ENCODE results near the gene PGAP6. TPM values are rescaled to one million over a fixed set of nuclear protein-coding genes. Genes with fewer than 3 reads are reported as not detected.

The PGAP6 gene
- total RNA-seq, 4 donors from 2014 or later, result 19.9 to 47.6 (median 24.3) TPM

DNA sequence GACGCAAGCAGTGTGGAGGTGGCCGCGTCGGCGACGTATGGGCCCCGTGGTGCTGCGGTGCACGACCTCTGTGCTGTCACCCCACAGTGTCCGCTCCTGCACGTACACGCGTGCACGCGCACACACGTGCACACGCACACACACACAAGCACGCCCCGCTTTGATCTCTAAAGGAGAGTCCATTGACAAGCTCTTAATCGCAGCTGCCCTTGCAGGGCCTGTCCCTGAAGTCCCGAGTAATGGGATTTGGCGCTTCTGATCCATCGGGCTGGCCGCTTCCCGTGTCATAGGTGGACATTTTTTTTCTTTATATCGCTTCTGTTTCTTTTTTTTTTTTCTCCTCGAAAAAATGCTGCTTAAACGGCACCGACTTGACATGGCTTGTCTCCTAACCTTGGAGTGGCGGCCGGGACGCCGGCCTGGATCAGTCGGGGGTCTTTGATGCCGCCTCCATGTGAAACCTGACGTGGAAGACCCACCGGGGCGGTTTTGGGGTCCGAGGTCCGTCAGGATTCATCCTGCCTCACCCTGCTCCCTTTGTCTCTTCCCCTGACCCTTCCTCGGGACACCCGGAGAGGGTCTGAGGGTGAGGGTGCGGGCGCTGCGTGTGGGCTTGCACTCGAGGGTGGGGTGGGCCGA is 21.0 kb downstream of the PGAP6 start:
- H3K36me3 ChIP-seq, result no peaks in the 10 kb centered on the region
- no peak for ATAC-seq
- no peaks in the 10 kb centered on the region for H3K9me3 ChIP-seq
- H3K27me3 ChIP-seq, result peaks cover 38% of the 10 kb centered on the region
- no peak overlapping the region for H3K27ac ChIP-seq
- TF ChIP-seq POLR2A (IDR thresholded peaks at IDR 0.05) (no peak), EP300 (IDR thresholded peaks at IDR 0.05) (no peak), POLR2AphosphoS5 (IDR thresholded peaks at IDR 0.05) (no peak)
- TF ChIP-seq, protein P1, sequence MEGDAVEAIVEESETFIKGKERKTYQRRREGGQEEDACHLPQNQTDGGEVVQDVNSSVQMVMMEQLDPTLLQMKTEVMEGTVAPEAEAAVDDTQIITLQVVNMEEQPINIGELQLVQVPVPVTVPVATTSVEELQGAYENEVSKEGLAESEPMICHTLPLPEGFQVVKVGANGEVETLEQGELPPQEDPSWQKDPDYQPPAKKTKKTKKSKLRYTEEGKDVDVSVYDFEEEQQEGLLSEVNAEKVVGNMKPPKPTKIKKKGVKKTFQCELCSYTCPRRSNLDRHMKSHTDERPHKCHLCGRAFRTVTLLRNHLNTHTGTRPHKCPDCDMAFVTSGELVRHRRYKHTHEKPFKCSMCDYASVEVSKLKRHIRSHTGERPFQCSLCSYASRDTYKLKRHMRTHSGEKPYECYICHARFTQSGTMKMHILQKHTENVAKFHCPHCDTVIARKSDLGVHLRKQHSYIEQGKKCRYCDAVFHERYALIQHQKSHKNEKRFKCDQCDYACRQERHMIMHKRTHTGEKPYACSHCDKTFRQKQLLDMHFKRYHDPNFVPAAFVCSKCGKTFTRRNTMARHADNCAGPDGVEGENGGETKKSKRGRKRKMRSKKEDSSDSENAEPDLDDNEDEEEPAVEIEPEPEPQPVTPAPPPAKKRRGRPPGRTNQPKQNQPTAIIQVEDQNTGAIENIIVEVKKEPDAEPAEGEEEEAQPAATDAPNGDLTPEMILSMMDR (IDR thresholded peaks at IDR 0.05), result no peak
- 80 to 100% methylated on average over 1 to 10 of the region's 47 CpGs for WGBS, 2 donors (ENCODE audit: low coverage in 1 of 2)
- H3K4me1 ChIP-seq, result peaks cover 0 to 8% (median 0%) of the 10 kb centered on the region in 3 donors
- no peak overlapping the region for H3K4me3 ChIP-seq

DNA sequence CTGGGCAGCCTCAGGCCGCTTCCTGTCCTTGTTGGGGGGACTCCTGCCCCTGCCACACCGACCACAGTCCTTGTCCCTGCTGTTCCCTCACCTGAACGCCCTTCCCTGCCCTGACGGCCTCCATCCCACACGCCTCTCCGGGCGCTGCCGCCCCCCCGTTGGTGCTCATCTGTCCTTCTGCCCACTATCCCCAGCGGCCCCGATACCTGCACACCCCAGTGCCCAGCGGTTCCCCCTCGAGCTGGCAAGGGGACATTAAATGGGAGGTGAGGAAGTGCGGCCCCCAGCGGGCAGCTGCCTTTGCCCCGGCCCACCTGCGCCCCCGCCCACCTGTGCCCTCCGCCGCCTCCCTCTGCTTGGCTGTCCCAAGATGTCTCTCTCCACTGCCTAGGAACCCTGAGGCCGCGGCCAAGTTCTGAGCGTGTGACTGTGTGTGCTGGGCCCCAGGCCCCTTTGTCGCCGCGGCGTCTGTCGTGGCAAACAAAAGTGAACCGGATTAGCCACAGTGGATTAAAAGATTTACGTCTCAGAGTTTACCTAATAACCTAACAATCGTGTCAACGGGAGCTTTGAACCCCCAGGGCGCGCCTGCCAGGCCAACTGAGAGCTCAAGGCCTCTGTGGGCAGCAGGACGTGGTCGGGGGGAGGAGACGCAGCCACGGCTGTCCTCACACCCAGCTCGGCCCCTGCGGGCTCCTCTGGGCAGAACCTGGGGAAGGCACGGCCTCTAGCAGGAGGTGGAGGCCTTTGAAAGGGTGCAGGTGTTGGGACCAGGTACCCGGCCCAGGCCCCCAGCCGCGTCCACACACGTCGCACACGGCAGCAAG is 21.7 kb downstream of the PGAP6 start:
- ATAC-seq, result no peak
- no peaks in the 10 kb centered on the region for H3K9me3 ChIP-seq
- no peak overlapping the region for H3K27ac ChIP-seq
- no peaks in the 10 kb centered on the region for H3K36me3 ChIP-seq
- H3K4me1 ChIP-seq, result peaks cover 0 to 8% (median 0%) of the 10 kb centered on the region in 3 donors
- no peak overlapping the region for H3K4me3 ChIP-seq
- WGBS, 2 donors (ENCODE audit: low coverage in 1 of 2), result 85 to 97% methylated on average over 6 to 11 of the region's 47 CpGs
- H3K27me3 ChIP-seq, result peaks cover 37% of the 10 kb centered on the region
- TF ChIP-seq, protein P1 (IDR thresholded peaks at IDR 0.05), result no peak
- no peak for TF ChIP-seq POLR2A (IDR thresholded peaks at IDR 0.05)
- TF ChIP-seq EP300 (IDR thresholded peaks at IDR 0.05), result no peak
- no peak for TF ChIP-seq POLR2AphosphoS5 (IDR thresholded peaks at IDR 0.05)

DNA sequence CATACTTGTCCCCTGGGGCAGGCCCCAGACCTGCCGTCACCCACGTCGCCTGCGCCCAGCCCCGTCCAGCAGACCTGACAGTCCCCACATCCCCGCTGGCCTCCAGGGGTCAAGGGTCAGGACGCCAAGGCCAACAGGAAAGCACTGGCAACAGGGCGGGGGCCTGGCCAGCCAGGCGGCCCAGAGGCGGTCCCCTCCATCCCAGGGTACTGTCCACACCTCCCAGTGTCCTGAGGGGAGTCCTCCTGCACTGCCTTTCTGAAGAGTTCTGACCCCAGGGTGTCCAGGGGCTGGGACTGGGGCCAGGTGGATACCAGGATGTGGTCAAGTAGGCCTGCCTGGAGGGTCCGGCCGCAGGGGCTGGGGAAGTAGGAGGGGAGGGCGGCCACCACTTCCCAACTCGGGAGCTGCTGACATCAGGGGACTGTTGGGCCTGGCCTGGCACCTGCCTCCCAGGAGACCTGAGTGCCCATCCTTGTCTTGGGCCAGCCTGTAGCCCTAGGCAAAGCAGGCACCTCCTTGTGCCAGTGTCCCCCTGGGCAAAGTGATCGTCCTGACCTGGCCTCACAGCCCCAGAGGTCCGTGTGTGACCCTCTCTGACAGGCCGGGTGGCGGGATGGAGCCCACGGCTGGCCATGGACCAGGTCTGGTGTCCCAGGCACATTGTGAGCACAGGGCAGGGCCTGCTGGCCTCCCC is 22.6 kb downstream of the PGAP6 start:
- Histone ChIP-seq H3K4me1 (peaks cover 0 to 8% (median 0%) of the 10 kb centered on the region in 3 donors), H3K36me3 (no peaks in the 10 kb centered on the region), H3K4me3 (no peak overlapping the region), H3K27ac (no peak overlapping the region), H3K9me3 (no peaks in the 10 kb centered on the region), H3K27me3 (peaks cover 28% of the 10 kb centered on the region)
- no peak for ATAC-seq
- WGBS, 2 donors (ENCODE audit: low coverage in 1 of 2), result 55 to 80% methylated on average over 1 to 3 of the region's 19 CpGs
- no peak for TF ChIP-seq POLR2A (IDR thresholded peaks at IDR 0.05)
- TF ChIP-seq, protein P1 (IDR thresholded peaks at IDR 0.05), result no peak
- no peak for TF ChIP-seq POLR2AphosphoS5 (IDR thresholded peaks at IDR 0.05)
- no peak for TF ChIP-seq EP300 (IDR thresholded peaks at IDR 0.05)

DNA sequence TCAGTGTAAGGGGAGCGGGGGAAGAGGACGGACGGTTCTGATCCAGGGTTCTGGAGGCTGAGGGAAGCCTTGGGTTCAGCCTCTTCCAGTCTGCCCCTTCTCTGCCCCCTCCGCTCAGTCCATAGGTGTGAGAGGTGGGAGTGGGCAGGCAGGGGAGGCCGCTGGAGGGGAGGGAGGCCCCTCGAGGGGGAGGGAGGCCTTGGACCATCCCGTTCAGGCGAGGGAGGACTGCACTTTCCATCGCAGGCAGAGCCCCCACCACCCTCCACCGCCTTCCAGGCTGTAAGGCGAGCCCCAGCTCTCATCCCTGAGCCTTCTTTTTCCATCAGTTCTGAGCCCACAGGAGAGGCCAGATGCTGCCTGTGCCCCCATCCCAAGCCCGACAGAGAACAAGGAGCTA is 25.0 kb downstream of the PGAP6 start:
- WGBS, 2 donors (ENCODE audit: low coverage in 1 of 2), result 40 to 70% methylated on average over 2 to 9 of the region's 12 CpGs
- no peak for ATAC-seq
- no peak overlapping the region for H3K4me3 ChIP-seq
- no peaks in the 10 kb centered on the region for H3K36me3 ChIP-seq
- no peaks in the 10 kb centered on the region for H3K9me3 ChIP-seq
- H3K27me3 ChIP-seq, result peaks cover 5% of the 10 kb centered on the region
- H3K4me1 ChIP-seq, result peaks cover 0 to 10% (median 4%) of the 10 kb centered on the region in 3 donors
- TF ChIP-seq POLR2AphosphoS5 (IDR thresholded peaks at IDR 0.05) (no peak), POLR2A (IDR thresholded peaks at IDR 0.05) (no peak), EP300 (IDR thresholded peaks at IDR 0.05) (no peak)
- TF ChIP-seq, protein P1 (IDR thresholded peaks at IDR 0.05), result no peak
- no peak overlapping the region for H3K27ac ChIP-seq
